ENCODE results near the gene TP53BP2. TPM values are rescaled to one million over a fixed set of nuclear protein-coding genes. Genes with fewer than 3 reads are reported as not detected.

TP53BP2 gene
- total RNA-seq, 2 donors from 2014 or later, result 26.8 to 29.3 TPM

GRCh38 chr1:223792046-223792445 lies 53.7 kb downstream of the TP53BP2 start:
- Histone ChIP-seq H3K4me1 (no peaks in the 10 kb centered on the region), H3K36me3 (peaks cover 53% of the 10 kb centered on the region), H3K4me3 (no peak overlapping the region), H3K9me3 (no peaks in the 10 kb centered on the region), H3K27ac (no peak overlapping the region), H3K27me3 (no peaks in the 10 kb centered on the region)
- DNase-seq (ENCODE audit: low spot score), result no peak
- TF ChIP-seq, protein P1, sequence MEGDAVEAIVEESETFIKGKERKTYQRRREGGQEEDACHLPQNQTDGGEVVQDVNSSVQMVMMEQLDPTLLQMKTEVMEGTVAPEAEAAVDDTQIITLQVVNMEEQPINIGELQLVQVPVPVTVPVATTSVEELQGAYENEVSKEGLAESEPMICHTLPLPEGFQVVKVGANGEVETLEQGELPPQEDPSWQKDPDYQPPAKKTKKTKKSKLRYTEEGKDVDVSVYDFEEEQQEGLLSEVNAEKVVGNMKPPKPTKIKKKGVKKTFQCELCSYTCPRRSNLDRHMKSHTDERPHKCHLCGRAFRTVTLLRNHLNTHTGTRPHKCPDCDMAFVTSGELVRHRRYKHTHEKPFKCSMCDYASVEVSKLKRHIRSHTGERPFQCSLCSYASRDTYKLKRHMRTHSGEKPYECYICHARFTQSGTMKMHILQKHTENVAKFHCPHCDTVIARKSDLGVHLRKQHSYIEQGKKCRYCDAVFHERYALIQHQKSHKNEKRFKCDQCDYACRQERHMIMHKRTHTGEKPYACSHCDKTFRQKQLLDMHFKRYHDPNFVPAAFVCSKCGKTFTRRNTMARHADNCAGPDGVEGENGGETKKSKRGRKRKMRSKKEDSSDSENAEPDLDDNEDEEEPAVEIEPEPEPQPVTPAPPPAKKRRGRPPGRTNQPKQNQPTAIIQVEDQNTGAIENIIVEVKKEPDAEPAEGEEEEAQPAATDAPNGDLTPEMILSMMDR (IDR thresholded peaks at IDR 0.05), result no peak

DNA sequence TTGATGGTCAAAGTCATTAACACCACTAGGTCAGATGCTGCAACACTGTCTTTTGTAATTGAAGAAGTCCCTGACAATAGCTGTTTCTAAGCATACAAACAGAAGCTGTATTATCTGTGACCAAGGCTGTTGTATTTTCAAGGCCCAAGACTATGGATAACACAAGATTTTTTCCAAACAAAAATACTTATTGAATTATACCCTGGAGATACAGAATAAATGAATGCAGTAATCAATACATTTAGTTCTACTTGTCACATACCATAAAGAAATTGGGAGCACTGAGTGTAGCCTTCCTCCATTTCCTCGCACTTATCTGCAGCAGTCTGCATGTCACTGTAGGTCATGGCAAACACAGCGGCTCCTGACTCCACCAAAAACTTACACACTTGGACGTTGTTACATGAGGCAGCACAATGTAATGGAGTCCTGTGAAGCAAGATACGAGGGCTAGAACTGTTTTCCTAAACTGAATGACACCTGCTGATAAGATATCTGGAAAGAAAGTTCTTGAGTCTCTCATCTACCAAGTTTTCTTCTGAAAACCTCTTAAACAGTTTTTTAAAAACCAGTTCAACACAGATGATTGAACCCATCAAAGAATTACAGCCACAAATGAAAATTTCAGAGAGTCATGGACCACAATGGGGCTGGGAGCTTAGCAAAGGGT lies 56.9 kb downstream of the TP53BP2 start:
- Histone ChIP-seq H3K4me3 (no peak overlapping the region), H3K9me3 (no peaks in the 10 kb centered on the region), H3K27ac (no peak overlapping the region), H3K27me3 (no peaks in the 10 kb centered on the region), H3K36me3 (peaks cover 40% of the 10 kb centered on the region), H3K4me1 (no peaks in the 10 kb centered on the region)
- no peak for DNase-seq (ENCODE audit: low spot score)
- TF ChIP-seq, protein P1 (IDR thresholded peaks at IDR 0.05), result no peak

GRCh38 chr1:223785808-223786207 lies 59.9 kb downstream of the TP53BP2 start:
- Histone ChIP-seq H3K27me3 (no peaks in the 10 kb centered on the region), H3K4me1 (no peaks in the 10 kb centered on the region), H3K9me3 (no peaks in the 10 kb centered on the region), H3K27ac (no peak overlapping the region), H3K36me3 (peaks cover 40% of the 10 kb centered on the region), H3K4me3 (no peak overlapping the region)
- DNase-seq (ENCODE audit: low spot score), result no peak
- TF ChIP-seq, protein P1 (IDR thresholded peaks at IDR 0.05), result no peak

DNA sequence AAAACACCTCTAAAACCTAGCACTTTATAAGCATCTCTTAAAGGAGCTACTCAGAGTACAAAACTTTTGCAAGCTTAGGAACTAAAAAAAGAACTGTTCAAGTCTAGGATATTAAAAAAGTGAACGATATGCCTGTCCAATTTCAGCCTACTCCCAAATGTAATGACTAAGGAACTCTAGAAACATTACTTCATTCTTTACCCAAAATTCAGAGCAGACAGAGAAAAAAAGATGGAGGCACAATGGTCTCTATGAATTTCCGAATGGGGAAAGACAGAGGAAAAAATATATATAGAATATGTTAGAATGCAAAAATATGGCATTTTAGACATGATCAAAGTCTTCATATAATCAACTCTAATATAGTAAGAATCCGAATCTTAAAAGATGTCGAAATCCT lies 61.2 kb downstream of the TP53BP2 start:
- no peak overlapping the region for H3K4me3 ChIP-seq
- TF ChIP-seq, protein P1 (IDR thresholded peaks at IDR 0.05), result no peak
- H3K4me1 ChIP-seq, result no peaks in the 10 kb centered on the region
- H3K27me3 ChIP-seq, result no peaks in the 10 kb centered on the region
- no peaks in the 10 kb centered on the region for H3K9me3 ChIP-seq
- no peak for DNase-seq (ENCODE audit: low spot score)
- no peak overlapping the region for H3K27ac ChIP-seq
- peaks cover 46% of the 10 kb centered on the region for H3K36me3 ChIP-seq

DNA sequence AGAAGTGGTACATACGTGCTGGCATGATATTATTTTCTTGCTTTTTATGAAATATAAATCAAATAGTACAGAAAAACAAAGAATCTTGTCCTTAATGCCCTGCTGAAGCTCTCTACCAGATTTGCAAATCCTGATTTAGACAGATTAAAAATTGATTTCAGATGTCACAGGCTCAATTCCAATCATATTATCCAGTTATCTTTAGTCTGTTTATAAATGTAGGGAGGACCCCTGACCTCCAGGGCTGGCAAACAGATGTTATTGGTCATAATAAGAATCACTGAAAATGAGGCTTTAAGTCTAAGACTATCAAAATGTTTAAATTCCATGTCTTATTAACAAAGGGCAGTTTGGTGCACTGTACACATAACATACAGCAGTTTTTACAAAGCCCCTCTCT lies 62.1 kb downstream of the TP53BP2 start:
- H3K4me1 ChIP-seq, result no peaks in the 10 kb centered on the region

More for the DNA sequence above, 62.1 kb downstream of the TP53BP2 start:
- no peak overlapping the region for H3K27ac ChIP-seq
- H3K27me3 ChIP-seq, result no peaks in the 10 kb centered on the region
- TF ChIP-seq, protein P1 (IDR thresholded peaks at IDR 0.05), result no peak
- DNase-seq (ENCODE audit: low spot score), result no peak
- no peaks in the 10 kb centered on the region for H3K9me3 ChIP-seq
- peaks cover 49% of the 10 kb centered on the region for H3K36me3 ChIP-seq
- no peak overlapping the region for H3K4me3 ChIP-seq

Data from right atrium auricular region (tissue), 2 donors.